Liver (tissue), 9 donors: ENCODE measurements around the gene HPCAL4. TPM values are rescaled to one million over a fixed set of nuclear protein-coding genes. Genes with fewer than 3 reads are reported as not detected.

Experiments
- DNase-seq: peaks from one replicate; pipeline ENCODE4 v3.0.0-alpha.2; 2017; ENCODE audit warnings: low spot score
- H3K27ac ChIP-seq, 2 donors: one replicate each; pipeline ENCODE4 v1.7.0; 2013; ENCODE audit warnings: inconsistent platforms in 2 of 2, low read length in 2 of 2, control low read depth in 1 of 2, low read depth in 1 of 2, mild to moderate bottlenecking in 1 of 2
- H3K27me3 ChIP-seq, 4 donors: one replicate each; pipeline versions ENCODE4 v1.6.1 to v1.7.0; 2013; ENCODE audit warnings: low read length in 3 of 4, inconsistent platforms in 1 of 4, mild to moderate bottlenecking in 1 of 4, moderate library complexity in 1 of 4; ENCODE audit not compliant: control insufficient read depth in 4 of 4, insufficient read depth in 4 of 4
- H3K36me3 ChIP-seq, 4 donors: one replicate each; pipeline versions ENCODE4 v1.6.1 to v1.7.0; 2013; ENCODE audit warnings: low read length in 3 of 4, mild to moderate bottlenecking in 3 of 4, low read depth in 1 of 4, moderate library complexity in 1 of 4; ENCODE audit not compliant: control insufficient read depth in 4 of 4, insufficient read depth in 3 of 4
- H3K4me1 ChIP-seq, 4 donors: one replicate each; pipeline versions ENCODE4 v1.6.1 to v1.7.0; 2013; ENCODE audit warnings: low read length in 3 of 4, mild to moderate bottlenecking in 3 of 4, moderate library complexity in 1 of 4; ENCODE audit not compliant: control insufficient read depth in 4 of 4, insufficient read depth in 4 of 4
- H3K4me3 ChIP-seq, 3 donors: one replicate each; pipeline versions ENCODE4 v1.6.1 to v1.7.0; 2013; ENCODE audit warnings: low read length in 3 of 3, control low read depth in 1 of 3, low read depth in 1 of 3, mild to moderate bottlenecking in 1 of 3
- H3K9ac ChIP-seq, 2 donors: one replicate each; pipeline ENCODE4 v1.7.0; 2013; ENCODE audit warnings: low read length in 2 of 2, mild to moderate bottlenecking in 2 of 2, moderate library complexity in 2 of 2, control low read depth in 1 of 2, low read depth in 1 of 2
- H3K9me3 ChIP-seq, 4 donors: one replicate each; pipeline versions ENCODE4 v1.6.1 to v1.7.0; 2013; ENCODE audit warnings: low read length in 3 of 4; ENCODE audit not compliant: control insufficient read depth in 4 of 4
- ATF3 ChIP-seq: IDR thresholded peaks from 2 replicates; pipeline ENCODE4 v1.6.1; 2016; ENCODE audit warnings: antibody characterized with exemption
- CTCF ChIP-seq: fragments of 150-350 bp; IDR thresholded peaks from 2 replicates; pipeline ENCODE4 v1.5.1; 2017; ENCODE audit warnings: improper control_type of control experiment, low read depth, low read length; ENCODE audit not compliant: missing input control
- EGR1 ChIP-seq, 2 donors: IDR thresholded peaks; 2 replicates each; pipeline ENCODE4 v1.6.1; 2016 to 2018; ENCODE audit warnings: antibody characterized with exemption in 2 of 2, low read depth in 2 of 2
- FOXA1 ChIP-seq: IDR thresholded peaks from 2 replicates; pipeline ENCODE4 v1.6.1; 2016; ENCODE audit warnings: antibody characterized with exemption
- FOXA2 ChIP-seq: IDR thresholded peaks from 2 replicates; pipeline ENCODE4 v1.6.1; 2016; ENCODE audit warnings: antibody characterized with exemption
- GABPA ChIP-seq, 2 donors: IDR thresholded peaks in 1 of 2; conservative IDR thresholded peaks in 1 of 2; 2 replicates each; pipeline ENCODE4 v1.6.1; 2016; ENCODE audit warnings: antibody characterized with exemption in 2 of 2, mild to moderate bottlenecking in 1 of 2, moderate library complexity in 1 of 2
- HNF4A ChIP-seq, 2 donors: conservative IDR thresholded peaks; 2 replicates each; pipeline ENCODE4 v1.6.1; 2016; ENCODE audit warnings: antibody characterized with exemption in 2 of 2, mild to moderate bottlenecking in 2 of 2
- HNF4G ChIP-seq: IDR thresholded peaks from 2 replicates; pipeline ENCODE4 v1.6.1; 2016; ENCODE audit warnings: antibody characterized with exemption
- JUND ChIP-seq, 2 donors: IDR thresholded peaks; 2 replicates each; pipeline ENCODE4 v1.6.1; 2016; ENCODE audit warnings: antibody characterized with exemption in 2 of 2
- MAX ChIP-seq: IDR thresholded peaks from 2 replicates; pipeline ENCODE4 v1.6.1; 2016; ENCODE audit warnings: antibody characterized with exemption
- NR2F2 ChIP-seq: IDR thresholded peaks from 2 replicates; pipeline ENCODE4 v1.6.1; 2016; ENCODE audit warnings: antibody characterized with exemption
- RAD21 ChIP-seq, 2 donors: IDR thresholded peaks; 2 replicates each; pipeline ENCODE4 v1.6.1; 2016; ENCODE audit warnings: antibody characterized with exemption in 2 of 2, mild to moderate bottlenecking in 2 of 2
- REST ChIP-seq: IDR thresholded peaks from 2 replicates; pipeline ENCODE4 v1.6.1; 2016; ENCODE audit warnings: antibody characterized with exemption, mild to moderate bottlenecking
- RXRA ChIP-seq, 2 donors: IDR thresholded peaks; 2 replicates each; pipeline ENCODE4 v1.6.1; 2017 to 2018; ENCODE audit warnings: antibody characterized with exemption in 2 of 2, mild to moderate bottlenecking in 1 of 2
- SP1 ChIP-seq: IDR thresholded peaks from 2 replicates; pipeline ENCODE4 v1.6.1; 2018; ENCODE audit warnings: antibody characterized with exemption, mild to moderate bottlenecking
- TAF1 ChIP-seq: conservative IDR thresholded peaks from 2 replicates; pipeline ENCODE4 v1.6.1; 2016; ENCODE audit warnings: antibody characterized with exemption, mild to moderate bottlenecking
- YY1 ChIP-seq: IDR thresholded peaks from 2 replicates; pipeline ENCODE4 v1.6.1; 2016; ENCODE audit warnings: antibody characterized with exemption, mild to moderate bottlenecking
- ZBTB33 ChIP-seq: IDR thresholded peaks from 2 replicates; pipeline ENCODE4 v1.6.1; 2016; ENCODE audit warnings: antibody characterized with exemption
- WGBS: extraction: QIAGEN DNeasy Blood & Tissue Kit; methylation state at CpG from one replicate; pipeline ENCODE4 v1.1.7; 2013; 5-methylcytosine and 5-hydroxymethylcytosine counted together
- polyA plus RNA-seq, 2 donors: library from polyadenylated mRNA; stranded (reverse) in 1 of 2; unstranded in 1 of 2; fragments of 200-250 nt in 1 of 2; fragments of >200 nt in 1 of 2; fragmentation: Nextera tagmentation in 1 of 2; extraction: Ambion mirVana in 1 of 2; gene quantifications; one replicate each; pipeline versions ENCODE4 v1.2.1 to v1.2.3, GENCODE V29; 2013 to 2015
- total RNA-seq, 2 donors: library from RNA; depleted of rRNA; stranded (reverse); fragments of >200 nt; gene quantifications; one replicate each; pipeline ENCODE4 v1.2.3, GENCODE V29; 2014
- donor health status: healthy.
- donor health status: healthy.
- donor health status: healthy.
- donor health status: healthy.
- donor health status: healthy.

HPCAL4 gene
- total and polyA plus RNA-seq, 4 donors = not detected

- WGBS = 3% methylated on average over 26 of the region's 26 CpGs
- DNase-seq = no peak
- Histone ChIP-seq H3K27me3 (peaks cover 0 to 3% (median 2%) of the 10 kb centered on the region in 4 donors), H3K9ac (no peak overlapping the region), H3K4me1 (peaks cover 2 to 14% (median 4%) of the 10 kb centered on the region in 4 donors), H3K27ac (no peak overlapping the region), H3K9me3 (no peaks in the 10 kb centered on the region), H3K36me3 (no peaks in the 10 kb centered on the region), H3K4me3 (peak overlapping the region in 1 of 3 donors; percentile 58)
- TF ChIP-seq ZBTB33 = no peak
- no peak for TF ChIP-seq REST
- no peak for TF ChIP-seq MAX
- TF ChIP-seq FOXA1 = no peak
- no peak for TF ChIP-seq YY1
- TF ChIP-seq RXRA (IDR thresholded peaks at IDR 0.05) = no peak
- TF ChIP-seq HNF4G = no peak
- no peak for TF ChIP-seq HNF4A (conservative IDR thresholded peaks at IDR 0.05)
- no peak for TF ChIP-seq RAD21 (IDR thresholded peaks at IDR 0.05)
- no peak for TF ChIP-seq SP1
- no peak for TF ChIP-seq ATF3
- TF ChIP-seq FOXA2 = no peak
- no peak for TF ChIP-seq NR2F2
- no peak for TF ChIP-seq GABPA (IDR thresholded peaks at IDR 0.05 in 1 of 2, conservative IDR thresholded peaks at IDR 0.05 in 1 of 2)
- no peak for TF ChIP-seq EGR1 (IDR thresholded peaks at IDR 0.05; ENCODE audit: low read depth in 2 of 2)
- TF ChIP-seq JUND (IDR thresholded peaks at IDR 0.05) = no peak
- TF ChIP-seq CTCF = no peak
- no peak for TF ChIP-seq TAF1
Measured at GRCh38 chr1:39671433-39671792, 19.8 kb downstream of the HPCAL4 start.
